ENCODE data around the gene MAN1A1.

The MAN1A1 gene

DNA sequence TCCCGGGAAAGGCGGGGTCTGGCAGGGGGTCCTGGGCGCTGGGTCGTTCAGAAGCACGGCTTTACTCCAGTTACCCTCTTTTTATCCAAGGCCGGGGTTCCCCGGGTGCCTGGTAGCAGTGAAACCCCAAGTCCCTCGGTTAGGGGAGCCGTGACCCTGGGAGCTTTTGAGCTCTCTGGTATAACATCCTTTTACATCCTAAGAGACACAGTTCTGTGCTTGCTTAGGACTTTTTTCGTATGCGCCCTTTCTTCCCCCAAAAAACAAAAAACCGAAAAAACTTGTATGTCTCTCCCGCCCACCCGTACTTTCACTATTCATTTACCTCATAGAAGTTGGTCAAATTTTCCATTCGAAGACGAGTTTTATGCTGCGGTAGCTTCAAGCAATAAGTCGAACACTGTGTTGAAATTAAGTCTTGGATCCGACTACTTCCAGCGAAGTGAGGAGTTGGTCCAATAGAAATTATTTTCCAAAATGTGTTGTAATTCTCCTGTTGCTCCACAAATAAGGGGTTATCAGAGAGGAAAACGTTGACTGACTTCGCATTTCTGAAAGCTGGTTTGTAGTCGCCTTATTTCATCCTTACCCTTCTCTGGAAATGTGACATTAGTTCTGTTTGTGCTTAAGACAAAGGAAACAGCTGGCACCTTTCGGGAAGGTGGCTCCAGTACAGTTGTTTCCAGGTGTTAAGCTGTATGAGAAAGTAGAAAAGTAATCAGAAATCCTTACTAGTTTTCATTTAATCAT lies 816 bp upstream of the MAN1A1 start:
- CTCF ChIA-PET, result interaction anchor here (0.6 to 2.2 kb wide), 15 partner anchors 16 to 828 kb away, joined by 3 to 23 read pairs (median 4); no protein-coding TSS in a partner anchor
- TF ChIP-seq, protein P1, sequence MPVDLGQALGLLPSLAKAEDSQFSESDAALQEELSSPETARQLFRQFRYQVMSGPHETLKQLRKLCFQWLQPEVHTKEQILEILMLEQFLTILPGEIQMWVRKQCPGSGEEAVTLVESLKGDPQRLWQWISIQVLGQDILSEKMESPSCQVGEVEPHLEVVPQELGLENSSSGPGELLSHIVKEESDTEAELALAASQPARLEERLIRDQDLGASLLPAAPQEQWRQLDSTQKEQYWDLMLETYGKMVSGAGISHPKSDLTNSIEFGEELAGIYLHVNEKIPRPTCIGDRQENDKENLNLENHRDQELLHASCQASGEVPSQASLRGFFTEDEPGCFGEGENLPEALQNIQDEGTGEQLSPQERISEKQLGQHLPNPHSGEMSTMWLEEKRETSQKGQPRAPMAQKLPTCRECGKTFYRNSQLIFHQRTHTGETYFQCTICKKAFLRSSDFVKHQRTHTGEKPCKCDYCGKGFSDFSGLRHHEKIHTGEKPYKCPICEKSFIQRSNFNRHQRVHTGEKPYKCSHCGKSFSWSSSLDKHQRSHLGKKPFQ (tag by site-specific recombination; IDR thresholded peaks at IDR 0.05), result no peak
- no peak for TF ChIP-seq ZSCAN30 (tag by site-specific recombination; IDR thresholded peaks at IDR 0.05)
- no peak for TF ChIP-seq MYNN (tag by site-specific recombination; IDR thresholded peaks at IDR 0.05; ENCODE audit: borderline replicate concordance)
- no peak for TF ChIP-seq ZNF747 (tag by site-specific recombination; IDR thresholded peaks at IDR 0.05)
- TF ChIP-seq ZNF629 (tag by site-specific recombination; IDR thresholded peaks at IDR 0.05), result no peak
- no peak for TF ChIP-seq ZNF639 (tag by site-specific recombination; IDR thresholded peaks at IDR 0.05)
- no peak for TF ChIP-seq ZSCAN23 (tag by site-specific recombination; IDR thresholded peaks at IDR 0.05)
- no peak for TF ChIP-seq ZNF302 (tag by site-specific recombination; IDR thresholded peaks at IDR 0.05; ENCODE audit: low read depth)
- TF ChIP-seq ZNF138 (tag by site-specific recombination; IDR thresholded peaks at IDR 0.05; ENCODE audit: borderline replicate concordance), result no peak
- no peak for TF ChIP-seq ZNF701 (tag by site-specific recombination; IDR thresholded peaks at IDR 0.05)
- TF ChIP-seq YY1 (tag by site-specific recombination; IDR thresholded peaks at IDR 0.05), result no peak
- peak; percentile 31; the same call in 1 of the 2 replicates for TF ChIP-seq ZNF501 (tag by site-specific recombination; IDR thresholded peaks at IDR 0.05)
- TF ChIP-seq, protein P2, sequence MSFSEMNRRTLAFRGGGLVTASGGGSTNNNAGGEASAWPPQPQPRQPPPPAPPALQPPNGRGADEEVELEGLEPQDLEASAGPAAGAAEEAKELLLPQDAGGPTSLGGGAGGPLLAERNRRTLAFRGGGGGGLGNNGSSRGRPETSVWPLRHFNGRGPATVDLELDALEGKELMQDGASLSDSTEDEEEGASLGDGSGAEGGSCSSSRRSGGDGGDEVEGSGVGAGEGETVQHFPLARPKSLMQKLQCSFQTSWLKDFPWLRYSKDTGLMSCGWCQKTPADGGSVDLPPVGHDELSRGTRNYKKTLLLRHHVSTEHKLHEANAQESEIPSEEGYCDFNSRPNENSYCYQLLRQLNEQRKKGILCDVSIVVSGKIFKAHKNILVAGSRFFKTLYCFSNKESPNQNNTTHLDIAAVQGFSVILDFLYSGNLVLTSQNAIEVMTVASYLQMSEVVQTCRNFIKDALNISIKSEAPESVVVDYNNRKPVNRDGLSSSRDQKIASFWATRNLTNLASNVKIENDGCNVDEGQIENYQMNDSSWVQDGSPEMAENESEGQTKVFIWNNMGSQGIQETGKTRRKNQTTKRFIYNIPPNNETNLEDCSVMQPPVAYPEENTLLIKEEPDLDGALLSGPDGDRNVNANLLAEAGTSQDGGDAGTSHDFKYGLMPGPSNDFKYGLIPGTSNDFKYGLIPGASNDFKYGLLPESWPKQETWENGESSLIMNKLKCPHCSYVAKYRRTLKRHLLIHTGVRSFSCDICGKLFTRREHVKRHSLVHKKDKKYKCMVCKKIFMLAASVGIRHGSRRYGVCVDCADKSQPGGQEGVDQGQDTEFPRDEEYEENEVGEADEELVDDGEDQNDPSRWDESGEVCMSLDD (tag by site-specific recombination; IDR thresholded peaks at IDR 0.05), result 0 out of 2 replicates have a peak, but pooled peaks have one; percentile 81
- TF ChIP-seq TRIM28 (IDR thresholded peaks at IDR 0.05; ENCODE audit: borderline replicate concordance, low read length), result 0 out of 2 replicates have a peak, but pooled peaks have one; percentile 51
- no peak for TF ChIP-seq SALL2 (tag by site-specific recombination; IDR thresholded peaks at IDR 0.05; ENCODE audit: borderline replicate concordance)
- TF ChIP-seq IKZF3 (tag by site-specific recombination; IDR thresholded peaks at IDR 0.05), result 0 out of 2 replicates have a peak, but pooled peaks have one; percentile 17
- TF ChIP-seq, protein P3, sequence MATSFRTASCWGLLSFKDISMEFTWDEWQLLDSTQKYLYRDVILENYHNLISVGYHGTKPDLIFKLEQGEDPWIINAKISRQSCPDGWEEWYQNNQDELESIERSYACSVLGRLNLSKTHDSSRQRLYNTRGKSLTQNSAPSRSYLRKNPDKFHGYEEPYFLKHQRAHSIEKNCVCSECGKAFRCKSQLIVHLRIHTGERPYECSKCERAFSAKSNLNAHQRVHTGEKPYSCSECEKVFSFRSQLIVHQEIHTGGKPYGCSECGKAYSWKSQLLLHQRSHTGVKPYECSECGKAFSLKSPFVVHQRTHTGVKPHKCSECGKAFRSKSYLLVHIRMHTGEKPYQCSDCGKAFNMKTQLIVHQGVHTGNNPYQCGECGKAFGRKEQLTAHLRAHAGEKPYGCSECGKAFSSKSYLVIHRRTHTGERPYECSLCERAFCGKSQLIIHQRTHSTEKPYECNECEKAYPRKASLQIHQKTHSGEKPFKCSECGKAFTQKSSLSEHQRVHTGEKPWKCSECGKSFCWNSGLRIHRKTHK (tag by site-specific recombination; IDR thresholded peaks at IDR 0.05), result no peak
- no peak for TF ChIP-seq ZSCAN18 (tag by site-specific recombination; IDR thresholded peaks at IDR 0.05)
- no peak for TF ChIP-seq RBAK (tag by site-specific recombination; IDR thresholded peaks at IDR 0.05)
- no peak for TF ChIP-seq PRDM4 (tag by site-specific recombination; IDR thresholded peaks at IDR 0.05)
- no peak for TF ChIP-seq GFI1B (tag by site-specific recombination; IDR thresholded peaks at IDR 0.05)
- peak; percentile 75 for TF ChIP-seq SCRT2 (tag by site-specific recombination; IDR thresholded peaks at IDR 0.05)
- no peak for TF ChIP-seq ZBTB21 (tag by site-specific recombination; IDR thresholded peaks at IDR 0.05)
- TF ChIP-seq ZNF529 (tag by site-specific recombination; IDR thresholded peaks at IDR 0.05; ENCODE audit: insufficient replicate concordance), result no peak
- no peak for TF ChIP-seq ZNF48 (tag by site-specific recombination; IDR thresholded peaks at IDR 0.05)

More for the DNA sequence above, 816 bp upstream of the MAN1A1 start:
- peaks cover 0 to 4% of the 10 kb centered on the region in 2 experiments; a peak in 1 of 3 replicates for H3K36me3 ChIP-seq (ENCODE audit: control insufficient read depth in 2 of 2, insufficient read depth in 1 of 2, low read length in 2 of 2)
- no peaks in the 10 kb centered on the region for H3K9me3 ChIP-seq (ENCODE audit: control insufficient read depth, insufficient read depth, low read depth, low read length)
- peak overlapping the region; percentile 63; the same call in 1 of the 2 replicates for H3K27ac ChIP-seq (ENCODE audit: extremely low read depth, low read depth, low read length)
- H3K4me1 ChIP-seq (ENCODE audit: control insufficient read depth, insufficient read depth, low read length), result no peaks in the 10 kb centered on the region
- POLR2A ChIA-PET, result interaction anchor here (1.0 kb wide), 1 partner anchor 202 kb away, joined by 5 read pairs; no protein-coding TSS in a partner anchor
- peak overlapping the region; percentile 95 for H3K4me3 ChIP-seq (ENCODE audit: low read depth, low read length)

Data from HEK293 (cell line).